Epithelial cell of esophagus (primary cell): Measurements from ENCODE around the gene ZNF341.

ENCODE experiments used
- DNase-seq: peaks from one replicate; pipeline ENCODE4 v3.0.0; 2010; ENCODE audit warnings: low read depth
- H3K4me3 ChIP-seq: 2 replicates; pipeline ENCODE4 v1.5.1; 2011; ENCODE audit warnings: mild to moderate bottlenecking, low read length, control low read depth
- TF ChIP-seq, protein P1 (sequence below): IDR thresholded peaks from 2 replicates; pipeline ENCODE4 v1.5.1; 2011; ENCODE audit warnings: low read depth, mild to moderate bottlenecking, low read length, control low read depth, inconsistent platforms; ENCODE audit not compliant: insufficient read depth; ENCODE audit errors: missing control alignments

Gene ZNF341

DNA sequence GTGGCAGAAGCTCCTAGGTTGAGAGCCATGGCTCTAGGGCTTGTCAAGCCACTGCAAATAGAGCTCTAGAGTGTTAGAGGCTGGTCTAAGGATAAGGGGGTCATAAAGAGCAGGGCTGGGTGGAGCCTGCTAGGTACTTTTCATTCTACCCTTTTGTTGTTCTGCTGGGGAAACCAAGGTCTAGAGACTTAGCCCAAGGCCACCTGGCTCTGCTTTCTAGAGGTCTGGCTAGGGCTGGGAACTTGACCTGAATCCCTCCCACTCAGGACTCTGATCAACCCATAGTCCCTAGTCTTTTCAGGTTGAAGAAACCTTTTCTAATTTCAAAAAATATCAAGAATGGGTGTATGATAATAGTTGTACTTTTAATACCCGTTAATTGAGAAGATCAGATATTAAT, 93.1 kb downstream of the ZNF341 start:
- H3K4me3 ChIP-seq: no peak overlapping the region
- no peak for DNase-seq
- TF ChIP-seq, protein P1, sequence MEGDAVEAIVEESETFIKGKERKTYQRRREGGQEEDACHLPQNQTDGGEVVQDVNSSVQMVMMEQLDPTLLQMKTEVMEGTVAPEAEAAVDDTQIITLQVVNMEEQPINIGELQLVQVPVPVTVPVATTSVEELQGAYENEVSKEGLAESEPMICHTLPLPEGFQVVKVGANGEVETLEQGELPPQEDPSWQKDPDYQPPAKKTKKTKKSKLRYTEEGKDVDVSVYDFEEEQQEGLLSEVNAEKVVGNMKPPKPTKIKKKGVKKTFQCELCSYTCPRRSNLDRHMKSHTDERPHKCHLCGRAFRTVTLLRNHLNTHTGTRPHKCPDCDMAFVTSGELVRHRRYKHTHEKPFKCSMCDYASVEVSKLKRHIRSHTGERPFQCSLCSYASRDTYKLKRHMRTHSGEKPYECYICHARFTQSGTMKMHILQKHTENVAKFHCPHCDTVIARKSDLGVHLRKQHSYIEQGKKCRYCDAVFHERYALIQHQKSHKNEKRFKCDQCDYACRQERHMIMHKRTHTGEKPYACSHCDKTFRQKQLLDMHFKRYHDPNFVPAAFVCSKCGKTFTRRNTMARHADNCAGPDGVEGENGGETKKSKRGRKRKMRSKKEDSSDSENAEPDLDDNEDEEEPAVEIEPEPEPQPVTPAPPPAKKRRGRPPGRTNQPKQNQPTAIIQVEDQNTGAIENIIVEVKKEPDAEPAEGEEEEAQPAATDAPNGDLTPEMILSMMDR: no peak

DNA sequence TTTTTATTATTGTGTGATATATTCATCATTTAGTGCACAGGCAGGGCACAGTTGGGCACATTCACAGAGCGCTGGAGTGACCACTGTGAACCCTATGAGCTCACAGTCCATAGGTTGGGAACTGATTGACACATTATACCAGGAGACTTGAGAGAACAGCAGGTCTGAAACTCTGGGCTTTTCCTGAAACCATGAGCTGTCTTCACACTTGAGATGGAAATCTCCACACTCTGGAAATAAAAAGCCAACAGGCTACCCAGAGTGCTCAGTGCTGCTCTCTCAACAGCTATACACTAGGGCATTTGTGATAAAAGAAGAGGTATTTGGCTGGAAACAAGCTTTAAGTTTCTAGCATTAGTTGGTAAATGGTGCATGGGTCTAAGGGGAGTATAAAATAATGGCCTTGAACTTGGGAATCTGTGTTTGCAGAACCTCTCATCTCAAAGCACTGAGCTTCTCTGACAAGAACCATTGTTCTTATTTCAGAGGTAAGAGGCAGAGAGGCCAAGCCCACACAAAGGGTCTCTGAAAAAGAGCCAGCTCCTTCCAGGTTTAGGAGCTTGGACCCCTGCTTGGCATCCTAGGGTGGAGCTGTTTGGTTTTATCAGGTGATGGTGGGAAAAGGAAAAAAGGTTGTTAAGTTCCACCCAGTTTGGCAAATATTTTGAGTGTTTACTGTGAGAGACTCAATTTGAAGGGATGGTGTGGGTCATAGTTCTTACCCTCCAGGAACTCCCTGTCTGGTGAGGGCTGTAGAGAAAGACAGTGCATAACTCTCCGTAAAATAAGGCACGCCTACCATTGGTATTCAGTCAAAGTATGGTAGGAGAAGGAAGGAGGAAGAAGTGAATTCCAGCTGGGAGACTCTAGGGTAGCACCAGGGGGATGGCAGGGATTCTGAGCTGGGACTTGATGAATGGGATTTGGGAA, 93.8 kb downstream of the ZNF341 start:
- no peak for DNase-seq
- TF ChIP-seq, protein P1: no peak
- no peak overlapping the region for H3K4me3 ChIP-seq

DNA sequence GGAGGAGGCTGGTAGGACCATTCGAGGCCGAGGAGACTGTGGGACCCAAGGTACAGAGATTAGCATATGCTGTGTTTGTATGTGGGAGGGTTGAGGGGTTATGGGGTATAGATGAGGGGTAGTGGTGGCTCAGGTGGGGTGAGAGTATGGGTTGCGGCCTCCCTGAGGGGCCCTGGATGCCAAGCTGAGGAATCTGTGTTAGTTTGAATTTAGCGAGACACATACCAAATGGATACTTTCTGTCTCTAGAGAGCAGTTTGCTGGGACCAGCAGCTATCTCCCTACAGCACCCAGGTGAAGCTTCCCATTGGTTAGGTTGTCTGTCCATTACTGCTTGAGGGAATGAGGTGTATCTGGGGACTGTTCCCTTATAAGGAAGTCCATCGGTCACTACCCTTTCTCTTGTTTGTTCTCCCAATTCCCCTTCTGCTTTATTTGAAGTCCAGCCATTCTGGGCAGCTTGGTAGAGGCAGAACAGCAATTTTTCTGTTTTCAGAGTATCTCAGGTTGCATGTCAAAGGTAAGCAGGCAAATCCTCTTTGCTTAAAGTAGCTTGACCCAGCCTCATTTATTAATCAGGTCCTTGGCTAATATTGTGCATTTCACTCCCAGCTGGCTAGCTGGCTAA, 94.6 kb downstream of the ZNF341 start:
- no peak overlapping the region for H3K4me3 ChIP-seq
- peak; percentile 28 for DNase-seq
- TF ChIP-seq, protein P1: no peak

DNA sequence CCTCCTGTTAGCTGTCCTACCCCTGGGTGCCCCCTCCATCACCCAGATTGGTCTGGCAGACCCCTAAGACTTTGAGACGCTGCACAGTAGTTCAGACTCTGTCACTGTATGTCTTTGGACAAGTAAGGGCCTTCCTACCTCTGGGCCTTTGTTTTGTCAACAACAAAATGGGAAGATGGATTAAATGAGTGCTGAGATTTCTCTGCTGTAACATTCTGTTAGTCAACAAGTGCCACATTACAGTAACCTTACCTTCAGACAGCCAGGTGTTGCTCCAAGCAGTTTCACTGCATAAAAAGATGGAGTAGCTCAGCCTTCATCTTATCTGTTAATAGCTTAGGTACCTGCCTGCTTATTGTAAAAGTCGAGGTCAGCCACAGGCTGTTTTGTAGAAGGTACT, 95.3 kb downstream of the ZNF341 start:
- TF ChIP-seq, protein P1: no peak
- no peak for DNase-seq
- H3K4me3 ChIP-seq: no peak overlapping the region

DNA sequence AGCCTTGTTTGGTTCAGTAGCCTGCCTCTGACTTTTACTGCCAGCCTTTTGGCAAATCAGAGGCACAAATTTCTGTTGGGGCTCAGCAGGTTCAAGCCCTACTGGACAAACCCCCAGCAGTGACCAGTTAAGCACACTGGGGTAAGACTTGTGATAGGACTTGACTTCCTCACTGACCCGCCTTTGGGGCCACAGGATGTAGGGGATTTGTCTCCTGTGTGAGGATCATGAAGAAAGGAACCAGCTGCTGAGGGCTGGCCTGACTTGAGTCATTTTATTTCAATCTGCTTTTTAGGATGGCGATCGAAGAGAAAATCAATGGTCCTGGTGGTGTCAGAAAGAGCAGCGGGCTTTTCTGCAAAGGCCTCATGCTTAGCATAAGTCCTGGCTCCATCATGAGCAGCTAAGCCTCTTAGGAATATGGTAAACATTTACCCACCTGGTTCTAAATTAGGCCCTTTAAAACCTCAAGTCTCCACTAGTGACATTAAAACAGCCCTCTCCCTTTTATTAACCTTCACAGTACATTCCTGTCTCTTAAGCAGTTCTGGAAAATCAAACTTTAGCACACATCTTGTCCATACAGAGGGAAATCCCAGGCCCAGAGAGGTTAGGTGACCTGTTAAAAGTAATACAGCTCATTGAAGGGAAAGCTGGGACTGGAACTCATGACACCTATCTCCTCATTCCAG, 96.0 kb downstream of the ZNF341 start:
- no peak overlapping the region for H3K4me3 ChIP-seq
- TF ChIP-seq, protein P1: no peak
- DNase-seq: no peak

DNA sequence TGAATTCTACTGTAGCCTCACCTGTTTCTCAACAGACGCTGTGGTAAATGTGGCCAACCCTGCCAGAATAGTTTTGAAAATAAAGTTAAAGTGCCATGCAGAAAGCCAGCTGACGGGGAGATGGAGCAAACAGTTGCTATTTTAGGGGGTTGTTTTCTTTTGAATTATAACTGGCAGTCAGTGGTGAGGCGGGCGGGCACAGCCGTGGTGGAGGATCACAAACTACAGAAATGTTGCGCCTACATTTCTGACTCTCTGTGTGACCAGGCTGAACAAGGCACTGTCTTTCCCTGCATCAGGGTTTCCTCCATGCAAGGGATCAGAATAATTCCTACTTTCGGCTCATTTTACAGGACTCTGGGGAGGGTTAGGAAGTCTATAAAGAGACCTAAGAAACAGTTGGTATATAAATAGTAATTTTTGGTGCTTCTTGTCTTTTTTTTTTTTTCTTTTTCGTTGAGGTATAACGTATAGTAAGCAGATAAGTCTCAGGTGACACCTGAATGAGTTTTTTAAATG, 96.6 kb downstream of the ZNF341 start:
- TF ChIP-seq, protein P1: no peak
- DNase-seq: no peak
- no peak overlapping the region for H3K4me3 ChIP-seq
